Islet precursor cell (in vitro differentiated cells): ENCODE measurements around the gene KCNG1.

Experiments used
- DNase-seq: peaks from one replicate; pipeline ENCODE4 v3.0.0-alpha.2; 2018

KCNG1 gene

GRCh38 chr20:51011479-51011878 is 11.4 kb downstream of the KCNG1 start:
- no peak for DNase-seq

DNA sequence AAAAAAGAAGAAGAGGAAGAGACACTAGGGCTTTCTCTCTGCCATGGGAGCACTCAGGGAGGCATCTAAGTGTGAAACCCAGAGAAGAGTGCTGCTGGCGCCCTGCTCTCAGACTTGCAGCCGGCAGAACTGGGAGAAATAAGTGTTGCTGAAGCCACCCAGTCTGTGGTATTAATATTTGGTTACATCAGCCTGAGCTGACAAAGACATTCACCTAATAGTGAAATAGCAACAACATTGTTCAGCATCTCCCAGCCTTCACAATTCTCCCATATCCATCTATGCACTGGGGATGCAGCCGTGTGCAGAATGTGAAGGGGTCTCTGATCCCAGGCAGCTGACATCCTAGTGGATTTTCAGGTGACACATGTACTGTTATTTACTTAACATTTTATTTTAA is 12.0 kb downstream of the KCNG1 start:
- no peak for DNase-seq

- no peak for DNase-seq
Measured at GRCh38 chr20:51010043-51010365, 12.9 kb downstream of the KCNG1 start.

DNA sequence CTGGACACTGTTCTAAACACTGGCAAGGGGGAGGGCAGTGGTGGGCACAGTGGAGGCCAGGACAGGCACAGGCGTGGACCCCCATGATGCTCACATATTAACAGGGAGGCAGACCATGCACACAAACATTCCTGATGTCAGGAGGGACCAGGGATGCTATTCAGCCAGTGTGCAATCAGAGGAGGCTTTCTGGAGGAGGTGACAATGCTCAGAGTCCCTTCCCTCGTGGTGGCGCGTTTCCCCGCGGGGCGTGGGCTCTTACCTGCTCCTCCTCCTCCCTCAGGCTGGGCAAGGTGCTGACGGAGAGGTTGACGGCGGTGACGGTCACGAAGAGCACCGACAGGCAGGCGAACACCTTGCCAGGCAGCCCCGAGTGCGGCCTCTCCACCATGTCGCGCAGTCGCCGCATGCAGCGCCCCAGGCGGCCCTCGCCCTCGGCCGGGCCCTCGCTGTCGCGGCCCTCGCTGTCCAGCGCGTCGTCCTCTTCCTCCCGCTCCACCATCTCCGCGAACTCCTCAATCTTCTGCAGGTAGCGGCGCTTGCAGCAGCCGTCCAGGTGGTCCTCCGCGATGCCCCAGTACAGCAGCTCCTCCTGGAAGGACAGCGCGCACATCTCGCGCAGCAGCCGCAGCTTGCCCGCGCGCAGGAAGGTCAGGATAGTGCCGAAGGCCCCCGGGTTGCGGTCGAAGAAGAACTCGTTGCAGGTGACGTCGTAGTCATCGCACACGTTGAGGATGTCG is 13.4 kb downstream of the KCNG1 start:
- no peak for DNase-seq

GRCh38 chr20:51008718-51009117 is 14.2 kb downstream of the KCNG1 start:
- no peak for DNase-seq

GRCh38 chr20:51005214-51005613 is 17.7 kb downstream of the KCNG1 start:
- no peak for DNase-seq

- DNase-seq: no peak
Measured at GRCh38 chr20:51004781-51005180, 18.1 kb downstream of the KCNG1 start.

- no peak for DNase-seq
Measured at GRCh38 chr20:51004305-51004727, 18.6 kb downstream of the KCNG1 start.

DNA sequence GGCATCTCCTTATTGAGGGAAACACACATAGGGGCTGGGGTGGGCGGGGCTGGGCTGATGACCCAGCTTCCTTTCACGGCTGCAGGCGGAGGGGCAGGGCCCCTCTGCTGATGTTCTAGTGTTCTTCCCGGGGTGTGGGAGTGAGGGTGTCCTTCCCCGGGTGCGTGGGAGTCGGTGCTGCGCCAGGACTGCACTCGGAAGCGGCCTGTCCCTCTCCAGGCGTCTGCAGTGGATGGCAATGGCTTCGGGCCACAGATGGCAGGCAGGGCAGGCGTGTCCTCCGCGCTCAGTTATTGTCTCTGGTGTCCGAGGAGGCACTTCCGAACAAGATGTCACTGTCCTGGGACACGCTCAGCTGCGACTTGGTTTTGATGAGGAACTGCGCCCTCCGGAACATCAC is 19.2 kb downstream of the KCNG1 start:
- DNase-seq: no peak

DNA sequence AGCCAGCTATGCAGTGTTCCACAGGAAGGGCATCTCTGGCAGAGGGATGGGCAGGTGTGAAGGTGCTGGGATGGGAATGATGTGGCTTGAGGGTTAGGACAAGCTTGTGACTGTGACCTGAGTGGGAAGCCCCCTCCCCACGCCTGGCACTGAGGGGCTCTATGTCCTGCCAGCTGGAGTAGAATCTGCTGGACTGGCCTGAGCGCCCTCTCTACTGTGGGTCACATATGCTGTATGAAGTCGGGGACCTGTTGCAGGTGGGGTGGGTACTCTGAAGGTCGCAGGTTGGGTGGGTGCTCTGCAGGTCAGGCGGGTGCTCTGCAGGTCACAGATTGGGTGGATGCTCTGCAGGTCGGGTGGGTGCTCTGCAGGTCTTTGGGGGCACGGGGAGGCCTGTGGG is 20.3 kb downstream of the KCNG1 start:
- no peak for DNase-seq

GRCh38 chr20:51001430-51002265 is 21.3 kb downstream of the KCNG1 start:
- no peak for DNase-seq

- no peak for DNase-seq
Measured at GRCh38 chr20:50999355-50999754, 23.6 kb downstream of the KCNG1 start.

- DNase-seq: no peak
Measured at GRCh38 chr20:50996901-50997865, 25.7 kb downstream of the KCNG1 start.

DNA sequence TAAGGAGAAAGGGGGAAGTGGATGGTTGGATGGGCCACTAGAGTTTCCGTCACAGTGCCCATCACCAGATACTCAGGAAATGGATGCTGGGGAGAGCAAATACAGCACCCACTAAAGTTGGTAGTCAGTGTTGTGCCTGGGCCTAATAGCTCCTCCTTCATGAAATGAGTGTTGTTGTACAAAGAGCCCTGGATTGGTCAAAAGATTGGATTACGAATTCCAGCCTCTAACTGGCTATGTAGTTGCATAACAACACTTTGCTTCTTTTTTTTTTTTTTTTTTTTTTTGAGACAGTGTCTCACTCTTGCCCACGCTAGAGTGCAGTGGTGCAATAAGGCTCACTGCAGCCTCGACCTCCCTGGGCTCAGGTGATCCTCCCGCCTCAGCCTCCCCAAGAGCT is 27.4 kb downstream of the KCNG1 start:
- no peak for DNase-seq

DNA sequence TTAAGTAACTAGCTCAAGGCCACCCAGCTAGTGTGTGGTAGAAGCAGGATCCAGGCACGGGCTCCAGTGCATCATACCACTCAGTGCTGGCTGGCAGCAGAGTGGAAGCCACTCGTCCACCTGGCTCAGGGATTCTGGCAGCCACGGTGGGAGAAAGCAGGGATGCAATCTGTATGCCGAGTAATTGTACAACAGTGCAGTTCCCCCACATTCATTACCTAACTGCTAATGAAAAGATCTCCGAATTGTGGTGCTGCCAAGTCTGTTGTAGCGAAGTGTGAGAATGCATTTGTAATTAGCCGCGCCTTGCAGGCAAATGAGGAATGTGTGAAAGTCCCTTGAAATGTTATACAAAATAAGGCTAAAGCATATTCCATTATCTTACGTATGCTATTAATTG is 29.0 kb downstream of the KCNG1 start:
- no peak for DNase-seq

DNA sequence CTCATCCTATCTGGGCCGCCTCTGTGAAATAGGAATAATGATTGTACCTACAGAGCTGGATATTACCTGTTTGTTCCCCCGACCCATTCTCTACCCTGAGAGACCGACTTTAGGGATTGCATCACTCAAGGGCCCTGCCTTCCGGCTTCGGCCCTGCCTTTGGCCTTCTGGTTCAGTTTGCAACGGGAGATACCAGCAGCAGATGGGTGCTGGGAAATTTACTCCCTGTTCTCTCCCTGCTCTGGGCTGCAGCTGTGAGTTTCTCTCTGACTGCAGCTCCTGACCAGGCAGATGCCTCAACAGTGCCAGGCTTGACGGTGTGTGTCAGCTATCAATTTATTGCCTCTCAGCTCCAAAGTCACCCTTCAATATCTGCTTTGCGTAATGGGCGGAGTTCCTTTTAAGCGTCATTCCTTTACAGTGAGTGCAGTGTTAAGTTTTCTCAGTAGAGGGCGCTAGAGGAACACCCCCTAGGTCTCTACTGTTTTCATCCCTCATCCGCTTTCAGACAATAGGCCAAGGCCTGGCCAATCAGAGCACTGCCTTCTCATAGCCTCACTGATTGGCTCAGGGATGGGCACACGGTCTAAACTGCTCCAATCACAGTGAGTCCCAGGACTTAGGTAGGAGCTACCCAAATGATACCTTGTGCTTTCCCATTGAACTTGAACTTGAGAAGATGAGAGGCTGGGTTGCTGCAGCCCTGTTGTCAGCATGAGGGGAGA is 30.0 kb downstream of the KCNG1 start:
- peak; percentile 89 for DNase-seq

GRCh38 chr20:50992336-50992732 is 30.6 kb downstream of the KCNG1 start:
- peak; percentile 74 for DNase-seq

- no peak for DNase-seq
Measured at GRCh38 chr20:50991076-50991475, 31.8 kb downstream of the KCNG1 start.

DNA sequence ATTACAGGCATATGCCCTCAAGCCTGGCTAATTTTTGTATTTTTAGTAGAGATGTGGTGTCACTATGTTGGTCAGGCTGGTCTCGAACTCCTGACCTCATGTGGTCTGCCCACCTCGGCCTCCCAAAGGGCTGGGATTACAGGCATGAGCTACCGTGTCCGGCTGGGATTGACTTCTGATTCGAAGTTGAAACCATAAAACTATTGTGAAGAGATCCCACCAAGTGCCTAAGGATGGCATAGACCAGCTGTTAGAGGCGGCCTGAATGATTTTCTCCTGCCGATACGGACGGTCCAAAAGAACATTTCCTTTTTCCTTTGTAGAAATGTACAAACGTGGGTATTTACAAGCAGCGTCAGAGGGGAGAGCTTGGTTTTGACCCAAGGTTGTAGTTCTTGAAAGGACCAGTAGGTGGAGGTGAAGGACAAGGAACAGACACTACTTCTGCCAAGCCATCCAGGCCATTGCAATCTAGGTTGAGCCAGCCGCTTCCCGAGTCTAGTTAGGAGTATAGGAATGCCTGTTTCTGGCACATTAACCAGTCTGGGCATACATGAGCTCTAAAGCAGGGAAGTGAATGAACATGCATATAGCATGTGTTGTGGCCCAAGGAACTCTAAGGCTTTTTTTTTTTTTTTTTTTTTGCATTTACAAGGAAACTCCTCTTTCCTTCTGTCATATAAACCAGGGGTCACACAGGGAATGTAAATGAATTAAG is 35.3 kb downstream of the KCNG1 start:
- DNase-seq: peak; percentile 88

DNA sequence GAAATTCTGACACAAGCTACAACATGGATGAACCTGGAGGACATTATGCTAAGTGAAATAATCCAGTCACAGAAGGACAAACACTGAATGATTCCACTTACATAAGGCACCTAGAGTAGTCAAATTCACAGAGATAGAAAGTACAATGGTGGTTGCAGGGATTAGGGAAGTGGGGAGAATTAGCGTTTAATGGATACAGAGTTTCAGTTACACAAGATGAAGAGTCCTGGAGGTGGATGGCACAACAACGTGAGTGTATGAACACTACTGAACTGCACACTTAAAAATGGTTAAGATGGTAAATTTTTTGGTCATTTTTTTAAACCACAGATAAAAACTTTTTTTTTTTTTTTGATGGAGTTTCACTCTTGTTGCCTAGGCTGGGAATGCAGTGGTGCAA is 39.6 kb downstream of the KCNG1 start:
- no peak for DNase-seq

- no peak for DNase-seq
Measured at GRCh38 chr20:50982363-50982762, 40.5 kb downstream of the KCNG1 start.

DNA sequence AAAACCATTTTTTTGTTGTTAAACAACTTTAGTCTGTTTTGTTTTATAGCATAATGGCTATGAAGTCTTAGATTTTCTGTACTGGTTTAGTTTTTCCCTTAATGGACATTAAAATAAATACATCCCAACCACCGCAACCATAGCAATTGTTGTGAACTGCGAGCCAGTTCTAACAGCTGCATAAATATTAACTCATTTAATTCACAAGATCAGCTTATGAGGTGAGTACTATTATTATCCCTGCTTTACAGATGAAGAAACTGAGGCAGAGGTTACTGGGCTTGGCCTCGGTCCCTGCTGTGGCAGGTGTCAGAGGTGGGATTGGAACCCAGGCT is 41.2 kb downstream of the KCNG1 start:
- no peak for DNase-seq
